Measurements from ENCODE around the gene ARHGAP15.

Gene ARHGAP15

GRCh38 chr2:143144813-143145455, 15.7 kb downstream of the ARHGAP15 start:
- no peak for DNase-seq (ENCODE audit: low spot score)

- DNase-seq (ENCODE audit: low spot score) = no peak
Observed at GRCh38 chr2:143146366-143146765, 17.1 kb downstream of the ARHGAP15 start.

- DNase-seq (ENCODE audit: low spot score) = no peak
Observed at GRCh38 chr2:143146815-143147530, 17.8 kb downstream of the ARHGAP15 start.

- DNase-seq (ENCODE audit: low spot score) = no peak
Observed at GRCh38 chr2:143148011-143148410, 18.8 kb downstream of the ARHGAP15 start.

- no peak for DNase-seq (ENCODE audit: low spot score)
Observed at GRCh38 chr2:143148757-143149156, 19.5 kb downstream of the ARHGAP15 start.

- DNase-seq (ENCODE audit: low spot score) = no peak
Observed at GRCh38 chr2:143150287-143150686, 21.1 kb downstream of the ARHGAP15 start.

- DNase-seq (ENCODE audit: low spot score) = no peak
Observed at GRCh38 chr2:143151111-143151752, 22.0 kb downstream of the ARHGAP15 start.

GRCh38 chr2:143152219-143152618, 23.0 kb downstream of the ARHGAP15 start:
- no peak for DNase-seq (ENCODE audit: low spot score)

GRCh38 chr2:143152637-143153036, 23.4 kb downstream of the ARHGAP15 start:
- no peak for DNase-seq (ENCODE audit: low spot score)

- no peak for DNase-seq (ENCODE audit: low spot score)
Observed at GRCh38 chr2:143155661-143156060, 26.4 kb downstream of the ARHGAP15 start.

GRCh38 chr2:143157001-143157400, 27.8 kb downstream of the ARHGAP15 start:
- DNase-seq (ENCODE audit: low spot score) = no peak

- no peak for DNase-seq (ENCODE audit: low spot score)
Observed at GRCh38 chr2:143157418-143157817, 28.2 kb downstream of the ARHGAP15 start.

- no peak for DNase-seq (ENCODE audit: low spot score)
Observed at GRCh38 chr2:143158098-143158497, 28.9 kb downstream of the ARHGAP15 start.

- DNase-seq (ENCODE audit: low spot score) = no peak
Observed at GRCh38 chr2:143158551-143159485, 29.6 kb downstream of the ARHGAP15 start.

GRCh38 chr2:143159486-143159840, 30.2 kb downstream of the ARHGAP15 start:
- no peak for DNase-seq (ENCODE audit: low spot score)

- DNase-seq (ENCODE audit: low spot score) = no peak
Observed at GRCh38 chr2:143160732-143161707, 31.8 kb downstream of the ARHGAP15 start.

GRCh38 chr2:143162123-143162837, 33.1 kb downstream of the ARHGAP15 start:
- peak; percentile 48 for DNase-seq (ENCODE audit: low spot score)

- DNase-seq (ENCODE audit: low spot score) = no peak
Observed at GRCh38 chr2:143162997-143163396, 33.8 kb downstream of the ARHGAP15 start.

- DNase-seq (ENCODE audit: low spot score) = no peak
Observed at GRCh38 chr2:143163499-143163898, 34.3 kb downstream of the ARHGAP15 start.

GRCh38 chr2:143165291-143165690, 36.1 kb downstream of the ARHGAP15 start:
- no peak for DNase-seq (ENCODE audit: low spot score)

All from D341Med (cell line).